Smooth muscle cell of bladder (primary cell): ENCODE data around the gene LIN37. TPM values are rescaled to one million over a fixed set of nuclear protein-coding genes. Genes with fewer than 3 reads are reported as not detected.

Source experiments
- total RNA-seq: library from RNA; depleted of rRNA; stranded (reverse); fragments of >200 nt; gene quantifications from 2 replicates; pipeline ENCODE4 v1.2.3, GENCODE V29; 2014

Gene LIN37, protein sequence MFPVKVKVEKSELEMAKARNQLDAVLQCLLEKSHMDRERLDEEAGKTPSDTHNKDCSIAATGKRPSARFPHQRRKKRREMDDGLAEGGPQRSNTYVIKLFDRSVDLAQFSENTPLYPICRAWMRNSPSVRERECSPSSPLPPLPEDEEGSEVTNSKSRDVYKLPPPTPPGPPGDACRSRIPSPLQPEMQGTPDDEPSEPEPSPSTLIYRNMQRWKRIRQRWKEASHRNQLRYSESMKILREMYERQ
- 7.4 and 10.1 TPM in 2 replicates for total RNA-seq

DNA sequence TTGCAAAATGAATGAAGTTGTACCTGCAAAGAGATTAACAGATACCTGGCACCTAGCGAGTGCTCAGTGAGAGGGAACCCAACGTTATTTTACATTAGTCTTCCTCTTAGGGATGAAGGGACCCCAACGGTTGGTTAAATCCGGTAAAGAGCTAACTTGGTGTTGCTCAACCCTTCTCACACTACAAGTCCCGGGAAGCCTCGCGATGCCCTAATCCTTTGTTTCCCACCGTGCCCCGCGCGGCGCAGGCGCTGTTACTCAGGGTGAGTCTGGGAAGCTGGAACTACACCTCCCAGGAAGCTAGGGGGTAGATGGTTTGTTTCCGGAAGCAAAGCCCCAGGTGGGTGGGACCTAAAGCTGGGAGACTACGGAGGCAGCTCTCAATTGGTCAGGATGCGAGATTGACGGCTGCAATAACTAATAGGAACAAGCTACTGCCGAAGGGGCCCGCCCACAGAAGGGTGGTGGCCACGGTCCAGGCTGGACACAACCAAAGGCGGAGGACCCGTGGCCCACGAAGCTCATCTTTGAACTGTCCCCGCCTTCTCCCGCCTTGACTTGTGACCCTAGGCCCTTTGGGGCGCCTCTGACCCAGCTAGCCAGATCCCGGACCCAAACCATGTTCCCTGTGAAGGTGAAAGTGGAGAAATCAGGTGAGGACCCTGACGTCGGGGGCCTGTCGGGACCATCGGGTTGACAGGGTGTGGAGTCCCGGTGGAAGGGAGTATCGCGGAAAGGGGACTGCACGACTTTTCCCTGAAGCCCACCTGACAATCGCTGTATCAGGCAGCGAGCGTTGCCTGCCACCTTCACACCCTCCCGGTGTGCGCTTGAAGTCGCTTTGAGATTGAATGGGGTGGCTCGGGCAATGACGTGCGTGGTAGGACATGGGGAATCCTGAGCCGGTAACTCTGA, at the start of gene LIN37:
Gene LIN37, plus strand, starts transcription at position 471 of the 915 bp plus-strand sequence. Its CDS starts 149 bp downstream, at position 620.

DNA sequence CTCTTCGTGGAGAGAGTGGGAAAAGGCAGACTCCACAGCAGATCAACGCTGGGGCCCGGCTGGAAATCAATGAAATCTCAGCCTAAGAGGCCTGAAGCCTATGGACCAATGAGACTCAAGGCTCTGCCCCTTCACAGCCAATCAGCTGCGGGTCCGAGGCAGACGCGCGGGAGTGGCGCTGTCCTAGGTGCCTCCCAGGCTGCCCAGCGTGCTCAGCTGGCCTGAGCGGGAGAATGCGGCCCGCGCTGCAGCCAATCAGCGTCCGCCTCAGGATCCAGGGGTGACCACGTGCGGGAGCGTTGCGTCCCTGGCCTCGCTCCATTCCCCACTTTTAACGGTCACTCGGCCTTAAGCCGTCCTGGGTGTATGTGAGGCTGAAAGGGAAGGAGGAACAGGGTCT, 44.2 kb upstream of the LIN37 start, which contains the start of gene ZBTB32:
Gene ZBTB32, plus strand, starts transcription at position 341 of the 400 bp plus-strand sequence. CDS start 10,069 bp downstream, outside the sequence.

DNA sequence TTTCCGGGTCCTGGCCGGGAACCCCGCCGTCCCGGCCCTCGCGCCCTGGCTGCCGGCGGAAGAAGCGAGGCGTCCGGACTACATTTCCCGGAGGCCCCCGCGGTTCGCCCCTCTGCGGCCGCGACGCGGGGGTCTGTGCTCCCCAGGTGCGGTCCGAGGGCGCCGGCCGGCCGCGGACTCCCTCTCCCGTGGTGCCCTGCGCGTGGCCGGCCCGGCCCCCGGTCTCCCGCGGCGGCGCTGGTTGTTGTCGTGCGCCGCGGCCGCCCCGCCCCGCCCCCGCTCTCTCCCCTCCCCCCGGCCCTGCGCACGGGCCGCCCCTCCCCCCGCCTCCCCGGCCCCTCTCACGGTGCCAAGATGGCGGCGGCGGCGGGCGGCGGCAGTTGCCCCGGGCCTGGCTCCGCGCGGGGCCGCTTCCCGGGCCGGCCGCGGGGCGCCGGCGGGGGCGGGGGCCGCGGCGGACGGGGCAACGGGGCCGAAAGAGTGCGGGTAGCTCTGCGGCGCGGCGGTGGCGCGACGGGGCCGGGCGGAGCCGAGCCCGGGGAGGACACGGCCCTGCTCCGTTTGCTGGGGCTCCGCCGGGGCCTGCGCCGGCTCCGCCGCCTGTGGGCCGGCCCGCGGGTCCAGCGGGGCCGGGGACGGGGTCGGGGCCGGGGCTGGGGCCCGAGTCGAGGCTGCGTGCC, 30.6 kb upstream of the LIN37 start, which contains the start of gene KMT2B:
Gene KMT2B, plus strand, starts transcription at position 339 of the 680 bp plus-strand sequence. Its CDS starts 16 bp downstream, at position 355.

GRCh38 chr19:35742121-35742724, 6.2 kb upstream of the LIN37 start, which contains the start of gene IGFLR1:
IGFLR1 (minus strand) TSS chr19:35742452; CDS start chr19:35741180, 1,272 bp downstream.

DNA sequence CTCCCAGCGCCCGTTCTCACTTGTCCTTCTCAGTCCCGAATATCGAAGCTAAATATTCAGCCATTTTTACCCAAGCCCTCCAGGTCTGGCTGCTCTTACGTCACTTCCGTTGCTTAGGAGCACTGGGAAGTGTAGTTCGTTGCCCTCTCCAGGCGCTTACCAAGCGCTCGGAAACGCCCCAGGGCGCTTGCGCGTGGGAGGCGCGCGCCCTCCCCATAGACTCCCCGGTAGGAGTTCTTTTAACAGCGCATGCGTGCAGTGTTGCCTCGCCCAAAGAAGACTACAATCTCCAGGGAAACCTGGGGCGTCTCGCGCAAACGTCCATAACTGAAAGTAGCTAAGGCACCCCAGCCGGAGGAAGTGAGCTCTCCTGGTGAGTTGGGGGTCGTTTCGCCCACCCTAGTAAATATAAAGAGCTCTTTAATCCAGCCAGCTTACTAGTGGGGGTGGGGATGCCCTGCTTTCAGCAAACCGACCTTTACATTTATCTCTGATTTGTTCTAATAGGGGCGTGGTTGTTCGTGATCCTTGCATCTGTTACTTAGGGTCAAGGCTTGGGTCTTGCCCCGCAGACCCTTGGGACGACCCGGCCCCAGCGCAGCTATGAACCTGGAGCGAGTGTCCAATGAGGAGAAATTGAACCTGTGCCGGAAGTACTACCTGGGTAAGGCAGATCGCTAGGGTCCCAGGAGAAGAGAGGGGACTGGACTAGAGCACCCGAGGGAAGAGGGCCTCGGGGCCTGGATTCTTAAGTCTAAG, 2.9 kb upstream of the LIN37 start, which contains the start of the genes PSENEN and U2AF1L4:
Gene PSENEN, plus strand, starts transcription at position 324 of the 759 bp plus-strand sequence. Its CDS starts 280 bp downstream, at position 604.
Gene U2AF1L4, minus strand, starts transcription at position 91 of the 759 bp plus-strand sequence. Its CDS starts 27 bp downstream, at position 64.

GRCh38 chr19:35756377-35757230, 8.2 kb downstream of the LIN37 start, which contains the start of gene HSPB6:
HSPB6 (minus strand) TSS chr19:35757029; CDS start chr19:35757008, 21 bp downstream.

DNA sequence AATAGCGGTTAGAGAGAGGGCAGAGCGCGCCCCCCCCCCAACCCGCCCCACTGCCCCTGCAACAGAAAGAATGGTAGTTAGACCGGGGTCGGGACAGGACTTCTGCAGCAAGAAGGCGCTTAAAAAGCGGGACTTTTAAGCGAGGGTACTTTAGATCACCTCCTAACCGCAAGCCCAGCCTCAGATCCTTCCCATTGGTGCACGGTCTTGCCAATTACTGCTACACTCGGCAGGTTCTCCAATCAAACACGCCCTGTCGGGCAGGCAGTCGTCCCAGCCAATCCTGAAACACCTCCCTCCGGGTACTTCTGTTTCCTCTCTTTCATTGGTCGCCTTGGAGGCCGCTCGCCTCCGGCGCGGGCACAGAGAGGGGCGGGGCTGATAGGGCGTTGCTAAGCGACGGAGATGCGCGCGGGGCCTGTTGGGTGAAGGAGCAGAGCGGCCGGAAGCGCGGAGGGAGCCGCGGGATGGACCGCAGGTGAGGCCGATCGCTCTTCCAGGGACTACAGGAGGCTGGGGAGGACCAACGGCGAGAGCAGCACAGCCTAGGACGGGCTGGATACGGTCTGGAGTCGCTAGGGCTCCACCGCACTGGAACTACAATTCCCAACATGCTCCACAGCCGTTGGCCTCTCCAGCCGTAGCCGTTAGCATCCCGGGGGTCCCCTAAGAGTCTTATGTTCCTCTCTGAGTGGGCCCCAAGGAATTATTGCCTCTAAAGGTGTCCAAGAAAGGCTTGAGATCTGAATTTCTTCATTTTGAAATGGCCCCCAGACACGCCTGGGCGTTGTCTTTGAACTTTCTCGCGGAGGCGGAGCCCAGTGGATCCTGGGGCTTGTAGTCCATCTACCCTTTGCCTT, 9.6 kb downstream of the LIN37 start, which contains the start of gene PROSER3:
Gene PROSER3, plus strand, starts transcription at position 428 of the 860 bp plus-strand sequence. Its CDS starts 40 bp downstream, at position 468.

DNA sequence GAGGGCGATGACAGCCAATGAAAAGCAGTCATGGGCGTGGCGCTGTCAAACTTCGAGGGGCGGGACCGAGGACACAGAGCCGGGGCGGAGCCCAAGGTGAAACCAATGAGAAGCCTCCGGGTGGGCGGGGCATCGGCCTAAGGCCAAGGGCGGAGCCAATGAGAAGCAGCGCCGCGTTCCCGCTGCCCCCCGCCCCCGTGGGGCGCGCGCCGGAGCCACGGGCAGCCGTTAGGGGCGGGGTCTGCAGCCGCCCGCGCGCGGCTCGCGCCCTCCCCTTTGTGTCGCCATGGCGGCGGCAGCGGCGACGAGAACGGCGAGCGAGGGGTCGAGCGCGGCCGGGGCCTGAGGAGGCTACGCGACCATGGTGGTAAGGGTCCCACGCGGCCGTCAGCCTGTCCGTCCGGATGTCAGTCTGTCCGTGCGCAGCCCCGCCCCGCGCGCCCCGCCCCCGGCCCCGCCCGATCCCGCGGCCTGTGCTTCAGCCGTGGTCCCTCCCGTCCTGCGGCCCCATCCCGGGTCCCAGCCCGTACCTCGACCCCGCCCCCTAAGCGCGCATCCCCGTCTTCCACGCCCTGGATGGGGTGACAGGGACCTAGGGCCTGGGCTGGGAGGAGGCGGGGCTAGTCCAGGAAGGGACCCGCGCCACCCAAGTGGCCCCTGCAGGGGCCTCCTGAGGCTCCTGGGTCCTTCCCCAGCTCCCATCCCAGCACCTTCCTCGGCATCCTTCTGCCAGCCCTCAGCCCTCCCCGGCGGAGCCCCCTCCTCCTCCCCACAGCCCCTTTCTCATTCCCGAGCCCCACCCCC, 27.1 kb downstream of the LIN37 start, which contains the start of gene ARHGAP33:
Gene ARHGAP33, plus strand, starts transcription at position 267 of the 804 bp plus-strand sequence. Its CDS starts 95 bp downstream, at position 362.

Other genes starting within 250 kb of the LIN37 start
- 4.0 and 18.3 TPM in 2 replicates for gene DMKN, start 234.9 kb upstream of the LIN37 start, total RNA-seq
- 2.1 and 9.3 TPM in 2 replicates for gene SBSN, start 220.3 kb upstream of the LIN37 start, total RNA-seq
- not detected in 2 replicates for gene GAPDHS, start 215.1 kb upstream of the LIN37 start, total RNA-seq
- 81.8 and 120 TPM in 2 replicates for gene TMEM147, start 202.9 kb upstream of the LIN37 start, total RNA-seq
- gene ATP4A, start 184.9 kb upstream of the LIN37 start, total RNA-seq, result not detected in 2 replicates
- not detected in 2 replicates for gene PMIS2, start 162.4 kb upstream of the LIN37 start, total RNA-seq
- gene HAUS5, start 135.8 kb upstream of the LIN37 start, total RNA-seq, result 3.0 and 3.5 TPM in 2 replicates
- gene RBM42, start 119.5 kb upstream of the LIN37 start, total RNA-seq, result 33.4 and 34.0 TPM in 2 replicates
- 0.18 and 0.28 TPM in 2 replicates for gene ETV2, start 106.8 kb upstream of the LIN37 start, total RNA-seq
- gene COX6B1, start 100.3 kb upstream of the LIN37 start, total RNA-seq, result 495 and 644 TPM in 2 replicates
- 0.09 TPM in 1 of 2 replicates, not detected in the other for gene UPK1A, start 82.1 kb upstream of the LIN37 start, total RNA-seq
- not detected in 2 replicates for gene ZBTB32, start 44.0 kb upstream of the LIN37 start, total RNA-seq
- 2.6 and 4.2 TPM in 2 replicates for gene KMT2B, start 30.6 kb upstream of the LIN37 start, total RNA-seq
- gene IGFLR1, start 6.1 kb upstream of the LIN37 start, total RNA-seq, result 1.00 and 1.8 TPM in 2 replicates
- 5.5 and 7.8 TPM in 2 replicates for gene U2AF1L4, start 3.2 kb upstream of the LIN37 start, total RNA-seq
- gene PSENEN, start 2.9 kb upstream of the LIN37 start, total RNA-seq, result 13.5 and 14.0 TPM in 2 replicates
- gene HSPB6, start 8.5 kb downstream of the LIN37 start, total RNA-seq, result 50.3 and 88.4 TPM in 2 replicates
- gene PROSER3, start 9.6 kb downstream of the LIN37 start, total RNA-seq, result 2.5 and 3.3 TPM in 2 replicates
- gene ARHGAP33, start 27.0 kb downstream of the LIN37 start, total RNA-seq, result 1.00 and 1.3 TPM in 2 replicates
- not detected in 2 replicates for gene PRODH2, start 64.3 kb downstream of the LIN37 start, total RNA-seq
- not detected in 2 replicates for gene NPHS1, start 103.9 kb downstream of the LIN37 start, total RNA-seq
- not detected in 2 replicates for gene KIRREL2, start 108.3 kb downstream of the LIN37 start, total RNA-seq
- 1.7 and 3.9 TPM in 2 replicates for gene APLP1, start 120.0 kb downstream of the LIN37 start, total RNA-seq
- 2.7 and 3.8 TPM in 2 replicates for gene NFKBID, start 152.0 kb downstream of the LIN37 start, total RNA-seq
- 1.00 and 2.8 TPM in 2 replicates for gene HCST, start 154.0 kb downstream of the LIN37 start, total RNA-seq
- gene TYROBP, start 159.7 kb downstream of the LIN37 start, total RNA-seq, result not detected in 2 replicates
- gene LRFN3, start 187.8 kb downstream of the LIN37 start, total RNA-seq, result 1.00 and 2.4 TPM in 2 replicates
- gene SDHAF1, start 246.6 kb downstream of the LIN37 start, total RNA-seq, result 12.1 and 14.5 TPM in 2 replicates